ENCODE data around the gene IQGAP2.

DNA sequence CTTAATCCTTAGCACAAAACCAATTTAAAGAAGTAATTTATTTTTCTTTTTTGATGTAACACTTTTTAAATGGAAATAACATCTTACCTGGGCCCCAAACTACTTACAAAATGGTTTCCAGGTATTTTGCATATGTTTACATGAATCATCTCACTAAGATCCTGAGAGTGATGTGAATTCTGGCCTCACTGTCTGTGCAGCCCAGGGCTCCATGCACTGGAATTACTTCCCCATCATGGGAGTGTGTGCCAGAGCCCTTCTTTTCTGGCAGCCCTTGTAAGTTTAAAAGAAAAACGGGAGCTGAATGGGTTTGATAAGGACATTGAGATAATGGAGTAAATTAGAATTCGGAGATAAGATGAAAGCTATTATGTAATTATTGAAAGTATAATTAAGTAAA lies 300.6 kb downstream of the IQGAP2 start:
- TF ChIP-seq, protein P1, sequence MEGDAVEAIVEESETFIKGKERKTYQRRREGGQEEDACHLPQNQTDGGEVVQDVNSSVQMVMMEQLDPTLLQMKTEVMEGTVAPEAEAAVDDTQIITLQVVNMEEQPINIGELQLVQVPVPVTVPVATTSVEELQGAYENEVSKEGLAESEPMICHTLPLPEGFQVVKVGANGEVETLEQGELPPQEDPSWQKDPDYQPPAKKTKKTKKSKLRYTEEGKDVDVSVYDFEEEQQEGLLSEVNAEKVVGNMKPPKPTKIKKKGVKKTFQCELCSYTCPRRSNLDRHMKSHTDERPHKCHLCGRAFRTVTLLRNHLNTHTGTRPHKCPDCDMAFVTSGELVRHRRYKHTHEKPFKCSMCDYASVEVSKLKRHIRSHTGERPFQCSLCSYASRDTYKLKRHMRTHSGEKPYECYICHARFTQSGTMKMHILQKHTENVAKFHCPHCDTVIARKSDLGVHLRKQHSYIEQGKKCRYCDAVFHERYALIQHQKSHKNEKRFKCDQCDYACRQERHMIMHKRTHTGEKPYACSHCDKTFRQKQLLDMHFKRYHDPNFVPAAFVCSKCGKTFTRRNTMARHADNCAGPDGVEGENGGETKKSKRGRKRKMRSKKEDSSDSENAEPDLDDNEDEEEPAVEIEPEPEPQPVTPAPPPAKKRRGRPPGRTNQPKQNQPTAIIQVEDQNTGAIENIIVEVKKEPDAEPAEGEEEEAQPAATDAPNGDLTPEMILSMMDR (IDR thresholded peaks at IDR 0.05): no peak
- TF ChIP-seq EZH2 (IDR thresholded peaks at IDR 0.05; ENCODE audit: borderline replicate concordance, insufficient read depth, low read depth, low read length, poor library complexity, severe bottlenecking): no peak
